ENCODE measurements around the gene TUBA4A.

The TUBA4A gene

DNA sequence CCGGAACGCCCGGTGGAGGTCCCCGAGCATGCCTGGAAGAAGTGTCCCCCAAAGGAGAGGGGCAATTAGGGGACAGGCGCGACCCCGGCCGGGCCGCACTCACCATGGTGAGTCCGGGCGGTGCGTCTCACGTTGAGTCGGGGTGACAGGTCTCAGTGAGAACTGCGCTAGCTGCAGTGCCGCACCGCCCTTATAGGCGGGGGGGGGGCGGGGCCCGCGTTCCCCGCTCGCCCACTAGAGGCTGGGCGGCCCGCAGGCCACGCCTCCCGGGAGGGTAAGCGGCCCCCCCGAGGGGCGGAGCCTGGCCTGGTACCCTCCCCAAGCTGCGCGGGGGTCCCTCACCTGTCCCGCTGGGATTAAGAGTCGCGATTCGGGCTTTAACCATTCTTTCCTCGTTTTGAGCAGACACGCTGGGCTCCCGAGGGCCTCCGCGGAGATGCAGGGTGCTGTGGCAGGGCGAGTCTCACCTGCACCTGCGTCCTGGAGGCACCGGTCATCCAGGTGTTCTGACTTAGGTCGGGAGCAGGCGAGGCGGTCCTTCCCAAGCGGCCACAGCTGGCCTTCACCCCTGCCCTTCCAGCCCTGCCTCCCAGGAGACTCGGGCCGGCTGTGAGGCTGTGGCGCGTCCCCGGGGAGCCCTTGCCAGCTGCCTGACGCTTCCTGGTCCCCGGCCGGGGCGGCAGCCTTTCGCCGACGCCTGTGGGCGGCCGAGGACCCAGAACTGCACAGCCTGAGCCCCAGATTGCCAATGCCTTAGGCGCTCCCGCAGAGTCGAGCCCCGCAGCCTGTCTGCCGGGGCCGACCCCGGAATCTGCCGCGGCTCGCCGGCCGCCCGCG, at the start of gene TUBA4A:
TSS of gene TUBA4A (minus strand) at position 166 of the 837 bp plus-strand sequence. CDS start at position 106, 60 bp downstream.
- peak within 1 kb of the TSS; percentile 36 for H3K27ac ChIP-seq
- TF ChIP-seq, protein P1, sequence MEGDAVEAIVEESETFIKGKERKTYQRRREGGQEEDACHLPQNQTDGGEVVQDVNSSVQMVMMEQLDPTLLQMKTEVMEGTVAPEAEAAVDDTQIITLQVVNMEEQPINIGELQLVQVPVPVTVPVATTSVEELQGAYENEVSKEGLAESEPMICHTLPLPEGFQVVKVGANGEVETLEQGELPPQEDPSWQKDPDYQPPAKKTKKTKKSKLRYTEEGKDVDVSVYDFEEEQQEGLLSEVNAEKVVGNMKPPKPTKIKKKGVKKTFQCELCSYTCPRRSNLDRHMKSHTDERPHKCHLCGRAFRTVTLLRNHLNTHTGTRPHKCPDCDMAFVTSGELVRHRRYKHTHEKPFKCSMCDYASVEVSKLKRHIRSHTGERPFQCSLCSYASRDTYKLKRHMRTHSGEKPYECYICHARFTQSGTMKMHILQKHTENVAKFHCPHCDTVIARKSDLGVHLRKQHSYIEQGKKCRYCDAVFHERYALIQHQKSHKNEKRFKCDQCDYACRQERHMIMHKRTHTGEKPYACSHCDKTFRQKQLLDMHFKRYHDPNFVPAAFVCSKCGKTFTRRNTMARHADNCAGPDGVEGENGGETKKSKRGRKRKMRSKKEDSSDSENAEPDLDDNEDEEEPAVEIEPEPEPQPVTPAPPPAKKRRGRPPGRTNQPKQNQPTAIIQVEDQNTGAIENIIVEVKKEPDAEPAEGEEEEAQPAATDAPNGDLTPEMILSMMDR (IDR thresholded peaks at IDR 0.05) = no peak
- no peak for TF ChIP-seq ZFX (IDR thresholded peaks at IDR 0.05; ENCODE audit: borderline replicate concordance)

DNA sequence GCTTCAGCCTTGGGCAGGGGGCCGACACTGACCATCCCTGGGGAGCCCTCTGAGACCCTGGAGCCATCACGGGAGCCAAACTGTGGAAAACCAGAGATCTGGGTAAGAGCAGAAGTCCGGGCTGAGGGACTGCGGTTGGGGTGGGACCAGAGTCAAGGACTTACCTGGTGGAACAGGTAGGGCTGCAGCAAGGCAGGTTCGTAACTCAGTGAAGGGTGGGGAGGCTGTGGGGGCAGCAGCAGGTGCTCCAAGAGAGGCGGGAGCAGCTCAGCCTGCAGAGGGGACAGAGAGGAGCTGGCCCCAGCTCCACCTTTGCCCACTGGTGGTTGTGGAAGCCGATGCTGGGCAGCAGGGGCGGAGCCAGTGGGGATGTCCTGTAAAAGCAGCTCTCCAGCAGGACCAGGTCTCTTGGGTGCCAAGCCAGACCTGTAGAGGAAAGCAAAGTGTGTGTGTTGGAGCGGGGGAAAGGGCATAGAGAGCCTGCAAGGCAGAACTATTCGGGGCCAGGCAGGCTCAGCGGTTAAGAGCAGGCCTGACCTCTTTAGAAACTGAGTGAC, 48.8 kb upstream of the TUBA4A start:
- H3K27ac ChIP-seq = no peak overlapping the region
- TF ChIP-seq ZFX (IDR thresholded peaks at IDR 0.05; ENCODE audit: borderline replicate concordance) = no peak
- TF ChIP-seq, protein P1 (IDR thresholded peaks at IDR 0.05) = no peak

GRCh38 chr2:219300022-219300421, 46.3 kb upstream of the TUBA4A start:
- no peak overlapping the region for H3K27ac ChIP-seq

DNA sequence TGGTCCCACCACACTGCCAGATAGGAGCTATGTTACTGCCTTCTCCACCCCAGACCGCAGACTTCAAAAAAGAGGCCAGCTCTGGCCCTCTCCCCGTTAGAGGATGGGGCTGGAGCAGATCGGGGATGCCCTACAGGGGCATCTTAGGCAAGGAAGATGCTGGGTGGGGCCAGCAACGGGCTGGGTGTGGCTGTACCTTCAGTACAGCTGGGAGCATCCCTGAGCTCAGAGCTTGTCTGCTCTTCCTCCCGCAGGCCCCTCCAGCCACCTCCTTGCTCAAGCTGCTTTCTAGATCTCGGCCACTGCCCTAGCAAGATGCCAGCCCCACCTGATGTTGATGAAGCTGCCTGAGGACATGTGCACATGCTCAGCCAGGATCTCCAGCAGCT, 45.6 kb upstream of the TUBA4A start:
- TF ChIP-seq, protein P1 (IDR thresholded peaks at IDR 0.05) = no peak
- no peak for TF ChIP-seq ZFX (IDR thresholded peaks at IDR 0.05; ENCODE audit: borderline replicate concordance)
- no peak overlapping the region for H3K27ac ChIP-seq

More at GRCh38 chr2:219300022-219300421, 46.3 kb upstream of the TUBA4A start:
- TF ChIP-seq, protein P1 (IDR thresholded peaks at IDR 0.05) = no peak
- TF ChIP-seq ZFX (IDR thresholded peaks at IDR 0.05; ENCODE audit: borderline replicate concordance) = no peak

DNA sequence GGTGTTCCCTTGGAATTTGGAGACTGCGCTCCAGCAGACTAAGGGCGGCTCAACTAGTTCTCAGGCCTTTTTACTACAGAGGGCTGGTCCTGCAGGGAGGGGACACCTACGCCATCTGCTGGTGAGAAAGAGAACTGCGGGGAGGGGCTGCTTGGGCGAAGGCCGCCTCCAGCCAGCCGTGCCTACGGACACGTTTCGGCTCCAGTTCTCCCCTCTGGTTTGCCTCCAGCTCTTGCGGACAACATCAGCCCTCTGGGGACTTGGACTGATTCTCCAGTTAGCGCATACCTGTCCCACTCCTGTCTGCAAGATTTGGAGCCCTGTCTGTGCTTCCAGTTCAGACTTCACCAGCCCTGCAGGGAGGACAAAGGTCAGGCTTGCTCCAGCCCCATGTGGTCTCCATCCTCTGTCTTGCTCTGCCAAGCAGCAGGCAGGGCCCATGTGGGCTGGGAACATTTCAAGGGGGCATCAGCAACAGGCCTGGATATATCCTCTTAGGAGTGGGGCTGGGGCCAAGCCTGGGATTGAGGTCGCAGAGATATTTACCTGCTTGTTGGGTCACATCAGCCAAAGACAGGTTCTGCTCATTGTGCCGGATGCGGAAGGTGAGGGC, 45.1 kb upstream of the TUBA4A start:
- TF ChIP-seq, protein P1 (IDR thresholded peaks at IDR 0.05) = peak; percentile 98
- no peak for TF ChIP-seq ZFX (IDR thresholded peaks at IDR 0.05; ENCODE audit: borderline replicate concordance)
- H3K27ac ChIP-seq = no peak overlapping the region

DNA sequence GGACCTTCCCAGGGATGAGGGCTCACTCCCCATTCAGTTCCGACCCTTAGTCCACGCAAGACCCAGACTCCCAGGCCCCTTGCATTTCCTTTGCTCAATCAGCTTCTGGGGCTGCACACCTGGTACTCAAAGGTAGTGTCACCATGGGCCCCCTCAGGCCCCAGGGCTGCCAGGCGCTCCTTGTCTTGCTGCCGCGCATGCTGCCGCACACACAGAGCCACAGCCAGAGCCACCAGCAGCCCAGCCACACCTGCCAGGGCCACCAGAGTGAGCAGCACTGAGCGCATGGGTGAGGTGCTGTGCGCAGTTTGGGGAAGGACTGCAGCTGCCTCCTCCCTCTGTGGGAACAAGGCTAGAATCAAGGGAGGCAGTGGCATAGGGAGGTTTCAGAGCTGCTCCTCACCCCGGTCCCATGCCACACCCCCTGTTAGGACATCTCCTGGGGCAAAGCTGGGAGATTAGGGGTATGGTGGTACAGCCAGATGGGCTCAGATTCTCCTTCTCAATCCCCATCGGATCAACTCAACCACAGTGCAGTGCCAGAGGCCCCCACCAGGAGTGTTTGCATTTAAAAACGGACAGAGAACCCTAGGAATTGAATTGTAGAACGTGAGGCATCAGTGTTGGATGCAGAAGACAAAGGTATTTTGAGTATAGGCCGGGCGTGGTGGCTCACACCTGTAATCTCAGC, 44.2 kb upstream of the TUBA4A start:
- TF ChIP-seq, protein P1 (IDR thresholded peaks at IDR 0.05) = no peak
- TF ChIP-seq ZFX (IDR thresholded peaks at IDR 0.05; ENCODE audit: borderline replicate concordance) = no peak
- H3K27ac ChIP-seq = no peak overlapping the region
